HepG2 (cell line): ENCODE results near the gene MAPK8IP3. TPM values are rescaled to one million over a fixed set of nuclear protein-coding genes. Genes with fewer than 3 reads are reported as not detected.

ENCODE experiments used
- ARID4A ChIP-seq: sonication (generic); formaldehyde crosslinking; IDR thresholded peaks from 2 replicates; pipeline ENCODE4 v1.5.0; 2020; ENCODE audit warnings: mild to moderate bottlenecking, missing genetic modification reagents, borderline replicate concordance
- DNMT3B ChIP-seq: conservative IDR thresholded peaks from 2 replicates; pipeline ENCODE4 v1.6.1; 2016; ENCODE audit warnings: missing biosample characterization, control low read depth
- HOXA3 ChIP-seq: sonication (generic); formaldehyde crosslinking; IDR thresholded peaks from 2 replicates; pipeline ENCODE4 v1.5.0; 2020; ENCODE audit warnings: missing genetic modification reagents
- MXI1 ChIP-seq: IDR thresholded peaks from 3 replicates; pipeline ENCODE4 v1.6.1; 2012; ENCODE audit warnings: low read depth, low read length, inconsistent platforms, borderline replicate concordance
- PHF21A ChIP-seq: sonication (generic); formaldehyde crosslinking; IDR thresholded peaks from 2 replicates; pipeline ENCODE4 v1.5.0; 2020; ENCODE audit warnings: mild to moderate bottlenecking, missing genetic modification reagents
- PHF5A ChIP-seq: IDR thresholded peaks from one replicate; pipeline ENCODE4 v1.6.1; 2018; ENCODE audit warnings: low read depth, missing genetic modification reagents; ENCODE audit not compliant: unreplicated experiment
- ZBTB21 ChIP-seq: sonication (generic); formaldehyde crosslinking; IDR thresholded peaks from 2 replicates; pipeline ENCODE4 v1.4.0; 2020; ENCODE audit warnings: missing genetic modification reagents
- ZNF101 ChIP-seq: sonication (generic); formaldehyde crosslinking; IDR thresholded peaks from 2 replicates; pipeline ENCODE4 v1.4.0; 2020; ENCODE audit warnings: mild to moderate bottlenecking, low read depth, missing genetic modification reagents, borderline replicate concordance
- ZNF235 ChIP-seq: sonication (generic); formaldehyde crosslinking; IDR thresholded peaks from 2 replicates; pipeline ENCODE4 v1.8.1; 2023; ENCODE audit warnings: mild to moderate bottlenecking, missing genetic modification reagents, borderline replicate concordance
- ZNF512 ChIP-seq: sonication (generic); formaldehyde crosslinking; IDR thresholded peaks from 2 replicates; pipeline ENCODE4 v1.4.0; 2020; ENCODE audit warnings: mild to moderate bottlenecking, missing genetic modification reagents
- ZNF619 ChIP-seq: sonication (generic); formaldehyde crosslinking; IDR thresholded peaks from 2 replicates; pipeline ENCODE4 v1.4.0; 2020; ENCODE audit warnings: mild to moderate bottlenecking, missing genetic modification reagents
- ZNF792 ChIP-seq: IDR thresholded peaks from 2 replicates; pipeline ENCODE4 v1.6.1; 2016
- ZNF883 ChIP-seq: sonication (generic); formaldehyde crosslinking; IDR thresholded peaks from 2 replicates; pipeline ENCODE4 v1.5.1; 2020; ENCODE audit warnings: mild to moderate bottlenecking, missing genetic modification reagents; ENCODE audit errors: not compliant biosample characterization
- ZNF891 ChIP-seq: sonication (generic); formaldehyde crosslinking; IDR thresholded peaks from 2 replicates; pipeline ENCODE4 v1.5.0; 2020; ENCODE audit warnings: mild to moderate bottlenecking, missing genetic modification reagents
- ZXDC ChIP-seq: sonication (generic); formaldehyde crosslinking; IDR thresholded peaks from 2 replicates; pipeline ENCODE4 v1.5.0; 2020; ENCODE audit warnings: mild to moderate bottlenecking, missing genetic modification reagents
- polyA plus RNA-seq, 8 experiments: library from polyadenylated mRNA; depleted of rRNA in 3 of 8; stranded (reverse) in 7 of 8; unstranded in 1 of 8; fragments of >200 nt; fragmentation: Illumina TruSeq in 4 of 8; extraction: Trizol in 4 of 8; gene quantifications; 2 replicates each; pipeline versions ENCODE4 v1.2.1 to v1.2.3, GENCODE V29; 2011 to 2016; ENCODE audit warnings: low read depth in 4 of 8, missing spikeins in 1 of 8, mixed read lengths in 1 of 8; ENCODE audit not compliant: insufficient read depth in 1 of 8
- total RNA-seq, 5 experiments: library from RNA; depleted of rRNA; stranded (reverse); fragments of >200 nt; fragmentation: Illumina TruSeq; extraction: Trizol; gene quantifications; 2 replicates each; pipeline ENCODE4 v1.2.3, GENCODE V29; 2016; ENCODE audit warnings: low read depth in 1 of 5
- TF ChIP-seq, protein P1 (sequence below): sonication (generic); formaldehyde crosslinking; IDR thresholded peaks from 2 replicates; pipeline ENCODE4 v1.8.1; 2022; ENCODE audit warnings: low read depth, mild to moderate bottlenecking, missing genetic modification reagents
- TF ChIP-seq, protein P2 (sequence below): sonication (generic); formaldehyde crosslinking; IDR thresholded peaks from 2 replicates; pipeline ENCODE4 v1.4.0; 2020; ENCODE audit warnings: missing genetic modification reagents

Gene MAPK8IP3
- total and polyA plus RNA-seq, 2 of the 13 experiments (the other 11 are each of a cell fraction or from before 2014, with no cell fraction given): 25.1 to 41.7 TPM

- TF ChIP-seq ZNF883 (CRISPR knock-in tag) (no peak), ZNF512 (CRISPR knock-in tag) (no peak), PHF5A (CRISPR knock-in tag) (no peak), ZNF619 (CRISPR knock-in tag) (no peak), ZNF101 (no peak), ZXDC (CRISPR knock-in tag) (no peak), HOXA3 (CRISPR knock-in tag) (no peak), DNMT3B (CRISPR knock-in tag) (no peak), ARID4A (CRISPR knock-in tag) (peak; percentile 41; the same call in 1 of the 2 replicates), ZNF235 (CRISPR knock-in tag) (no peak), PHF21A (CRISPR knock-in tag) (no peak), ZNF792 (CRISPR knock-in tag) (no peak), ZNF891 (CRISPR knock-in tag) (0 out of 2 replicates have a peak, but pooled peaks have one; percentile 37), ZBTB21 (CRISPR knock-in tag) (no peak), MXI1 (peak; percentile 77; the same call in 1 of the 3 replicates)
- TF ChIP-seq, protein P1, sequence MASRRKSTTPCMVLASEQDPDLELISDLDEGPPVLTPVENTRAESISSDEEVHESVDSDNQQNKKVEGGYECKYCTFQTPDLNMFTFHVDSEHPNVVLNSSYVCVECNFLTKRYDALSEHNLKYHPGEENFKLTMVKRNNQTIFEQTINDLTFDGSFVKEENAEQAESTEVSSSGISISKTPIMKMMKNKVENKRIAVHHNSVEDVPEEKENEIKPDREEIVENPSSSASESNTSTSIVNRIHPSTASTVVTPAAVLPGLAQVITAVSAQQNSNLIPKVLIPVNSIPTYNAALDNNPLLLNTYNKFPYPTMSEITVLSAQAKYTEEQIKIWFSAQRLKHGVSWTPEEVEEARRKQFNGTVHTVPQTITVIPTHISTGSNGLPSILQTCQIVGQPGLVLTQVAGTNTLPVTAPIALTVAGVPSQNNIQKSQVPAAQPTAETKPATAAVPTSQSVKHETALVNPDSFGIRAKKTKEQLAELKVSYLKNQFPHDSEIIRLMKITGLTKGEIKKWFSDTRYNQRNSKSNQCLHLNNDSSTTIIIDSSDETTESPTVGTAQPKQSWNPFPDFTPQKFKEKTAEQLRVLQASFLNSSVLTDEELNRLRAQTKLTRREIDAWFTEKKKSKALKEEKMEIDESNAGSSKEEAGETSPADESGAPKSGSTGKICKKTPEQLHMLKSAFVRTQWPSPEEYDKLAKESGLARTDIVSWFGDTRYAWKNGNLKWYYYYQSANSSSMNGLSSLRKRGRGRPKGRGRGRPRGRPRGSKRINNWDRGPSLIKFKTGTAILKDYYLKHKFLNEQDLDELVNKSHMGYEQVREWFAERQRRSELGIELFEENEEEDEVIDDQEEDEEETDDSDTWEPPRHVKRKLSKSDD: no peak
- TF ChIP-seq, protein P2, sequence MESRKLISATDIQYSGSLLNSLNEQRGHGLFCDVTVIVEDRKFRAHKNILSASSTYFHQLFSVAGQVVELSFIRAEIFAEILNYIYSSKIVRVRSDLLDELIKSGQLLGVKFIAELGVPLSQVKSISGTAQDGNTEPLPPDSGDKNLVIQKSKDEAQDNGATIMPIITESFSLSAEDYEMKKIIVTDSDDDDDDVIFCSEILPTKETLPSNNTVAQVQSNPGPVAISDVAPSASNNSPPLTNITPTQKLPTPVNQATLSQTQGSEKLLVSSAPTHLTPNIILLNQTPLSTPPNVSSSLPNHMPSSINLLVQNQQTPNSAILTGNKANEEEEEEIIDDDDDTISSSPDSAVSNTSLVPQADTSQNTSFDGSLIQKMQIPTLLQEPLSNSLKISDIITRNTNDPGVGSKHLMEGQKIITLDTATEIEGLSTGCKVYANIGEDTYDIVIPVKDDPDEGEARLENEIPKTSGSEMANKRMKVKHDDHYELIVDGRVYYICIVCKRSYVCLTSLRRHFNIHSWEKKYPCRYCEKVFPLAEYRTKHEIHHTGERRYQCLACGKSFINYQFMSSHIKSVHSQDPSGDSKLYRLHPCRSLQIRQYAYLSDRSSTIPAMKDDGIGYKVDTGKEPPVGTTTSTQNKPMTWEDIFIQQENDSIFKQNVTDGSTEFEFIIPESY (CRISPR knock-in tag): peak; percentile 97
Measured at GRCh38 chr16:1812732-1813163, 106.8 kb downstream of the MAPK8IP3 start (continued).
